Hematopoietic multipotent progenitor cell treated with erythropoietin and hydrocortisone succinate and interleukin-3 and kit ligand, for 8 days (in vitro differentiated cells): Measurements from ENCODE around the gene SLC9A6.

Experiments used
- DNase-seq: peaks from one replicate; pipeline ENCODE4 v3.0.0-alpha.2; 2015

The SLC9A6 gene

GRCh38 chrX:135985157-135985972 is at the start of gene SLC9A6:
Gene SLC9A6 (plus strand): TSS chrX:135985435. CDS start chrX:135985659, 224 bp downstream.
- peak; percentile 59 for DNase-seq

- no peak for DNase-seq
Observed at GRCh38 chrX:135944486-135944885, 40.7 kb upstream of the SLC9A6 start.

- DNase-seq = no peak
Observed at GRCh38 chrX:135951291-135951690, 33.9 kb upstream of the SLC9A6 start.

GRCh38 chrX:135973025-135973547 is 12.1 kb upstream of the SLC9A6 start:
- peak; percentile 44 for DNase-seq

- DNase-seq = peak; percentile 85
Observed at GRCh38 chrX:135973548-135974278, 11.5 kb upstream of the SLC9A6 start, which contains the start of gene MMGT1. Gene MMGT1 (minus strand): TSS chrX:135973988. CDS start chrX:135973675, 313 bp downstream.

- DNase-seq = peak; percentile 23
Observed at GRCh38 chrX:135974279-135974856, 10.9 kb upstream of the SLC9A6 start.

GRCh38 chrX:135975421-135975820 is 9.8 kb upstream of the SLC9A6 start:
- no peak for DNase-seq

GRCh38 chrX:135977611-135978010 is 7.6 kb upstream of the SLC9A6 start:
- no peak for DNase-seq

GRCh38 chrX:135981010-135981409 is 4.2 kb upstream of the SLC9A6 start:
- DNase-seq = no peak

- peak; percentile 20 for DNase-seq
Observed at GRCh38 chrX:135981668-135982067, 3.6 kb upstream of the SLC9A6 start.

GRCh38 chrX:135982860-135983259 is 2.4 kb upstream of the SLC9A6 start:
- DNase-seq = no peak

- DNase-seq = no peak
Observed at GRCh38 chrX:135984256-135984655, 979 bp upstream of the SLC9A6 start.

- peak; percentile 1 for DNase-seq
Observed at GRCh38 chrX:135984791-135985156, 461 bp upstream of the SLC9A6 start.

GRCh38 chrX:135985973-135986310 is 707 bp downstream of the SLC9A6 start:
- DNase-seq = no peak

- no peak for DNase-seq
Observed at GRCh38 chrX:135988245-135988644, 3.0 kb downstream of the SLC9A6 start.

GRCh38 chrX:136015016-136015415 is 29.8 kb downstream of the SLC9A6 start:
- DNase-seq = peak; percentile 2

GRCh38 chrX:136016881-136017280 is 31.6 kb downstream of the SLC9A6 start:
- peak; percentile 74 for DNase-seq

- DNase-seq = peak; percentile 81
Observed at GRCh38 chrX:136019226-136019625, 34.0 kb downstream of the SLC9A6 start.

GRCh38 chrX:136021160-136021559 is 35.9 kb downstream of the SLC9A6 start:
- DNase-seq = no peak

GRCh38 chrX:136021903-136022302 is 36.7 kb downstream of the SLC9A6 start:
- no peak for DNase-seq

- DNase-seq = no peak
Observed at GRCh38 chrX:136025091-136025490, 39.9 kb downstream of the SLC9A6 start.

- peak; percentile 66 for DNase-seq
Observed at GRCh38 chrX:136028383-136028984, 43.2 kb downstream of the SLC9A6 start.

- DNase-seq = no peak
Observed at GRCh38 chrX:136029766-136030165, 44.5 kb downstream of the SLC9A6 start.
